Adrenal gland (tissue), 12 donors: ENCODE measurements around the gene SFI1. TPM values are rescaled to one million over a fixed set of nuclear protein-coding genes. Genes with fewer than 3 reads are reported as not detected.
A peak's percentile ranks its signal among the peaks of the same experiment; 100 is the strongest.

Experiments used
- DNase-seq, 7 donors: peaks; one replicate each; pipeline ENCODE4 v3.0.0-alpha.2; 2019 to 2020
- H3K27ac ChIP-seq, 5 donors: fragments of 200-600 bp; sonication (generic) in 4 of 5; 1 replicate in 3 of 5; 2 replicates in 2 of 5; pipeline versions ENCODE4 v1.5.1 to v1.8.0; 2016 to 2020; ENCODE audit warnings: mild to moderate bottlenecking in 1 of 5
- H3K27me3 ChIP-seq: fragments of 200-600 bp; 2 replicates; pipeline ENCODE4 v1.8.0; 2021
- H3K36me3 ChIP-seq, 2 donors: fragments of 200-600 bp; replicated peaks in 1 of 2; 1 replicate in 1 of 2; 2 replicates in 1 of 2; pipeline versions ENCODE4 v1.5.1 to v1.8.0; 2018 to 2022
- H3K4me1 ChIP-seq, 2 donors: fragments of 200-600 bp; replicated peaks in 1 of 2; 1 replicate in 1 of 2; 2 replicates in 1 of 2; pipeline versions ENCODE4 v1.5.1 to v1.8.0; 2018 to 2021
- H3K4me3 ChIP-seq, 4 donors: fragments of 200-600 bp; sonication (generic) in 3 of 4; one replicate each; pipeline ENCODE4 v1.5.1; 2016 to 2018
- H3K9me3 ChIP-seq, 3 donors: fragments of 200-600 bp; sonication (generic) in 1 of 3; replicated peaks in 1 of 3; 1 replicate in 2 of 3; 2 replicates in 1 of 3; pipeline versions ENCODE4 v1.5.1 to v1.8.0; 2016 to 2021
- POLR2A ChIP-seq, 2 donors: fragments of 450-650 bp; IDR thresholded peaks; one replicate each; pipeline ENCODE4 v1.6.1; 2017; ENCODE audit warnings: antibody characterized with exemption in 2 of 2, mild to moderate bottlenecking in 2 of 2, moderate library complexity in 1 of 2
- WGBS, 4 donors: extraction: QIAGEN DNeasy Blood & Tissue Kit in 2 of 4; methylation state at CpG; one replicate each; pipeline versions ENCODE4 v1.1.5 to v1.1.7; 2013 to 2017; 5-methylcytosine and 5-hydroxymethylcytosine counted together
- intact Hi-C, 2 donors: fragments of 100-400 bp; cut with DNase I; formaldehyde crosslinking; loops; one replicate each; pipeline versions ENCODE4 v1.14.1 to v1.15.0; 2022 to 2023
- polyA plus RNA-seq, 3 donors: library from polyadenylated mRNA; stranded (reverse); fragments of 200-250 nt in 2 of 3; fragments of 350-450 nt in 1 of 3; fragmentation: Illumina TruSeq in 1 of 3; extraction: RNeasy Lipid Tissue Mini Kit (QIAGEN cat#74804) in 1 of 3; gene quantifications; one replicate each; pipeline ENCODE4 v1.2.3, GENCODE V29; 2013 to 2014
- total RNA-seq, 9 donors: library from RNA; depleted of rRNA in 4 of 9; stranded (reverse); fragments of >200 nt in 4 of 9; fragments of 120-200 nt in 1 of 9; fragmentation: NEBNext Ultra II Directional in 1 of 9; extraction: Animal tissue kit (Norgen Biotek cat#: 25700) in 1 of 9; gene quantifications; one replicate each; pipeline versions ENCODE4 v1.1.0 to v1.2.4, GENCODE V29; 2013 to 2023
- TF ChIP-seq, protein P1 (sequence below), 6 experiments: fragments of 450-650 bp in 4 of 6; fragments of 200-600 bp in 2 of 6; sonication (generic) in 1 of 6; IDR thresholded peaks; 1 replicate in 5 of 6; 2 replicates in 1 of 6; pipeline versions ENCODE4 v1.5.1 to v1.8.0; 2016 to 2021; ENCODE audit warnings: antibody characterized with exemption in 6 of 6, mild to moderate bottlenecking in 2 of 6, moderate library complexity in 1 of 6
- donor health status: healthy with polysubstance abuse.
- donor health status: Bipolar disorder and iron deficiency.
- donor health status: DM: yes; HTN: yes; CAD: no.
- donor health status: DM: no; HTN: no; CAD: no.
- donor health status: DM: no; HTN: no; CAD: no.
- donor health status: DM: yes; HTN: yes; CAD: no.

SFI1 gene
- total and polyA plus RNA-seq, 12 donors: 13.4 to 130 (median 33.1) TPM

DNA sequence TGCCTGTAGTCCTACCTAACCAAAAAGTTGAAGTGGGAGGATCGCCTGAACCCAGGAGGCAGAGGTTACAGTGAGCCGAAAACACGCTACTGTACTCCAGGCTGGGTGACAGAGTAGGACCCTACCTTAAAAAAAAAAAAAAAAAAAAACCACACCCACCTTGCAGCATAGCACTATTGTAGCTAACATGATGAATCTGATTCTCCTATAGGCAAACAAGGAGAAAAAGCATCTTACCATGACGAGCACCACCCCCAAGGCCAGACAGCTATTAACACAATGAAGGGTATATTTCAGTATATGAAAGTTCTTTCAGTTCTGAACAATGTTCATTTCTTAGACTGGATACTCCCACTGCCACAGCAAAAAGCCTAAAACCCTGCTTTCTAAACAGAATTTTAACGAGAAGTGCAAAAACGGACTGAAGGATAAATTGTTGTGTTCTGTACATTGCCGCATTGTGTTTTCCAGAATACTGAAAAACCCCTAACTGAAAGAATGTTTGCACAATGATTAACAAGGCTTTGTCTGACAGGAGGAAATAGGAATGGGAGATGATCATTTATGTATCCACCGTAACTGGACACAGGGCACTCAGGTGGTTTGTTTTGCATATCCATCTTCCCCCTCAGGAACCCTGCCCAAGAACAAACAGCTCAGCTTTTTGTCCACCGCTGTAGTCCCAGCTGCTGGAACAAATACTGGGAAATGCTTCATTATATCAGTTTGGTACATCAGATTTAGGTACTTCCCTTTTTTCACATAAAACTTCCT lies 156.8 kb downstream of the SFI1 start:
- 86 to 90% (median 88%) methylated on average over 9 of the region's 9 CpGs for WGBS, 4 donors
- intact Hi-C loops: no loop called here
- Histone ChIP-seq H3K36me3 (no peaks in the 10 kb centered on the region), H3K27me3 (no peaks in the 10 kb centered on the region), H3K9me3 (no peaks in the 10 kb centered on the region), H3K4me3 (no peak overlapping the region), H3K27ac (peak overlapping the region in 1 of 5 donors; percentile 9), H3K4me1 (peaks cover 10 to 11% of the 10 kb centered on the region in 2 donors)
- TF ChIP-seq, protein P1, sequence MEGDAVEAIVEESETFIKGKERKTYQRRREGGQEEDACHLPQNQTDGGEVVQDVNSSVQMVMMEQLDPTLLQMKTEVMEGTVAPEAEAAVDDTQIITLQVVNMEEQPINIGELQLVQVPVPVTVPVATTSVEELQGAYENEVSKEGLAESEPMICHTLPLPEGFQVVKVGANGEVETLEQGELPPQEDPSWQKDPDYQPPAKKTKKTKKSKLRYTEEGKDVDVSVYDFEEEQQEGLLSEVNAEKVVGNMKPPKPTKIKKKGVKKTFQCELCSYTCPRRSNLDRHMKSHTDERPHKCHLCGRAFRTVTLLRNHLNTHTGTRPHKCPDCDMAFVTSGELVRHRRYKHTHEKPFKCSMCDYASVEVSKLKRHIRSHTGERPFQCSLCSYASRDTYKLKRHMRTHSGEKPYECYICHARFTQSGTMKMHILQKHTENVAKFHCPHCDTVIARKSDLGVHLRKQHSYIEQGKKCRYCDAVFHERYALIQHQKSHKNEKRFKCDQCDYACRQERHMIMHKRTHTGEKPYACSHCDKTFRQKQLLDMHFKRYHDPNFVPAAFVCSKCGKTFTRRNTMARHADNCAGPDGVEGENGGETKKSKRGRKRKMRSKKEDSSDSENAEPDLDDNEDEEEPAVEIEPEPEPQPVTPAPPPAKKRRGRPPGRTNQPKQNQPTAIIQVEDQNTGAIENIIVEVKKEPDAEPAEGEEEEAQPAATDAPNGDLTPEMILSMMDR (IDR thresholded peaks at IDR 0.05): no peak
- TF ChIP-seq POLR2A (IDR thresholded peaks at IDR 0.05): no peak
- DNase-seq: no peak

GRCh38 chr22:31653944-31654343 lies 157.6 kb downstream of the SFI1 start:
- Histone ChIP-seq H3K9me3 (no peaks in the 10 kb centered on the region), H3K4me1 (peaks cover 10 to 11% of the 10 kb centered on the region in 2 donors), H3K27me3 (no peaks in the 10 kb centered on the region), H3K4me3 (no peak overlapping the region), H3K27ac (peak overlapping the region in 2 of 5 donors; percentile 9 to 44), H3K36me3 (no peaks in the 10 kb centered on the region)
- WGBS, 4 donors: 44 to 58% (median 50%) methylated on average over 2 of the region's 2 CpGs
- TF ChIP-seq, protein P1 (IDR thresholded peaks at IDR 0.05): no peak
- no peak for TF ChIP-seq POLR2A (IDR thresholded peaks at IDR 0.05)
- intact Hi-C loops: no loop called here
- DNase-seq: peak in 1 of 7 donors; percentile 37

- intact Hi-C loops: no loop called here
- no peak for TF ChIP-seq POLR2A (IDR thresholded peaks at IDR 0.05)
- TF ChIP-seq, protein P1 (IDR thresholded peaks at IDR 0.05): no peak
- Histone ChIP-seq H3K36me3 (no peaks in the 10 kb centered on the region), H3K4me1 (peaks cover 10 to 11% of the 10 kb centered on the region in 2 donors), H3K27ac (peak overlapping the region in 2 of 5 donors; percentile 6 to 44), H3K4me3 (no peak overlapping the region), H3K9me3 (no peaks in the 10 kb centered on the region), H3K27me3 (no peaks in the 10 kb centered on the region)
- DNase-seq: no peak
- WGBS, 4 donors: 93 to 98% (median 94%) methylated on average over 5 of the region's 5 CpGs
Observed at GRCh38 chr22:31654408-31654807, 158.1 kb downstream of the SFI1 start.

DNA sequence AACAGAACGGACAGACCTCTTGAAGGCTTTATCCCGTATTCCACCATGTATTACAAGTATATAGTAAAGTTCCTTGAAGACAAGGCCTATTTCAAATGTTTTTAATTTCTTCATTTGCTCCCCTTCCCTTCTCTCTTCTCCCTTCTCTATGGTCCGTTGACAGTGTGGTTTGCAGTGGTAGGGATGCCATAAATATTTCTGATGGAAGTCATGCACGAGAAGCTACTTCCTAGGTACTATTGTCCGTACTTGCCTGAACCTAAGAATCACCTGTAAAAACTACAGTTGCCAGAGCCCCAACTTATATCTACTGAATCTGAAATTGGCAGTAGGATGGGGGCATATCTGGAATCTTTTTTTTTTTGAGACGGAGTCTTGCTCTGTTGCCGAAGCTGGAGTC lies 162.9 kb downstream of the SFI1 start:
- H3K9me3 ChIP-seq: no peaks in the 10 kb centered on the region

More for the DNA sequence above, 162.9 kb downstream of the SFI1 start:
- Histone ChIP-seq H3K27ac (no peak overlapping the region), H3K4me3 (no peak overlapping the region), H3K27me3 (no peaks in the 10 kb centered on the region), H3K4me1 (peaks cover 12 to 16% of the 10 kb centered on the region in 2 donors), H3K36me3 (no peaks in the 10 kb centered on the region)
- WGBS, 4 donors: 83 to 86% (median 86%) methylated on average over 7 of the region's 7 CpGs
- no peak for TF ChIP-seq POLR2A (IDR thresholded peaks at IDR 0.05)
- DNase-seq: no peak
- intact Hi-C loops: no loop called here
